GM23338 (cell line): ENCODE results near the gene WNT5B. TPM values are rescaled to one million over a fixed set of nuclear protein-coding genes. Genes with fewer than 3 reads are reported as not detected.

Experiments
- ATAC-seq: fragments of 200-7000 bp; cut with Tn5 transposase; 3 replicates; pipeline ENCODE4 v1.9.1; 2020
- DNase-seq: peaks from one replicate; pipeline ENCODE4 v3.0.0-alpha.2; 2015; ENCODE audit warnings: low spot score
- H2AFZ ChIP-seq: fragments of 200-600 bp; sonication (generic); 2 replicates; pipeline ENCODE4 v1.8.0; 2016; ENCODE audit warnings: antibody characterized with exemption, mild to moderate bottlenecking, moderate library complexity
- H3F3A ChIP-seq: fragments of 200-600 bp; sonication (generic); replicated peaks from 2 replicates; pipeline ENCODE4 v1.8.0; 2017; ENCODE audit warnings: antibody characterized with exemption, mixed run types, low read depth
- H3K27ac ChIP-seq: fragments of 200-600 bp; sonication (generic); 2 replicates; pipeline ENCODE4 v1.6.1; 2016; ENCODE audit warnings: low read depth
- H3K27me3 ChIP-seq: fragments of 200-600 bp; sonication (generic); 2 replicates; pipeline ENCODE4 v1.8.0; 2016; ENCODE audit warnings: mild to moderate bottlenecking, mixed run types, moderate library complexity; ENCODE audit not compliant: insufficient read depth
- H3K36me3 ChIP-seq: fragments of 200-600 bp; sonication (generic); 2 replicates; pipeline ENCODE4 v1.8.0; 2016; ENCODE audit warnings: mild to moderate bottlenecking; ENCODE audit not compliant: insufficient read depth
- H3K4me1 ChIP-seq: fragments of 200-600 bp; sonication (generic); 2 replicates; pipeline ENCODE4 v1.8.0; 2016; ENCODE audit warnings: mild to moderate bottlenecking, moderate library complexity; ENCODE audit not compliant: insufficient read depth
- H3K4me2 ChIP-seq: fragments of 200-600 bp; sonication (generic); 2 replicates; pipeline ENCODE4 v1.7.1; 2017; ENCODE audit warnings: mixed run types
- H3K4me3 ChIP-seq: fragments of 200-600 bp; sonication (generic); 2 replicates; pipeline ENCODE4 v1.6.1; 2016; ENCODE audit warnings: mixed run types
- H3K79me2 ChIP-seq: fragments of 200-600 bp; sonication (generic); replicated peaks from 2 replicates; pipeline ENCODE4 v1.8.0; 2017; ENCODE audit warnings: mild to moderate bottlenecking; ENCODE audit not compliant: insufficient read depth
- H3K9me2 ChIP-seq: fragments of 200-600 bp; sonication (generic); 2 replicates; pipeline ENCODE4 v1.8.0; 2017; ENCODE audit not compliant: insufficient read depth
- H4K20me1 ChIP-seq: fragments of 200-600 bp; sonication (generic); replicated peaks from 2 replicates; pipeline ENCODE4 v1.8.0; 2017; ENCODE audit warnings: mild to moderate bottlenecking; ENCODE audit not compliant: insufficient read depth
- H3K27ac Mint-ChIP-seq: 2 replicates; pipeline ENCODE4 v1.8.0; 2020; ENCODE audit warnings: inconsistent platforms, mild to moderate bottlenecking, moderate library complexity, mixed read lengths
- H3K27me3 Mint-ChIP-seq: 3 replicates; pipeline ENCODE4 v1.8.0; 2022; ENCODE audit warnings: low read depth, mild to moderate bottlenecking, moderate library complexity, mixed read lengths, inconsistent platforms; ENCODE audit not compliant: insufficient read depth, poor library complexity
- H3K36me3 Mint-ChIP-seq: 3 replicates; pipeline ENCODE4 v1.8.0; 2021; ENCODE audit warnings: low read depth, mild to moderate bottlenecking, inconsistent platforms, moderate library complexity, mixed read lengths
- H3K4me1 Mint-ChIP-seq: 3 replicates; pipeline ENCODE4 v1.8.0; 2020; ENCODE audit warnings: mild to moderate bottlenecking, inconsistent platforms, mixed read lengths
- H3K4me3 Mint-ChIP-seq: 3 replicates; pipeline ENCODE4 v1.8.0; 2021; ENCODE audit warnings: moderate library complexity, mild to moderate bottlenecking, inconsistent platforms, mixed read lengths
- H3K9me3 Mint-ChIP-seq: 3 replicates; pipeline ENCODE4 v1.8.0; 2020; ENCODE audit warnings: moderate library complexity, mild to moderate bottlenecking, inconsistent platforms, mixed read lengths
- CREB1 ChIP-seq: fragments of 250-450 bp; sonication (Bioruptor Pico); IDR thresholded peaks from 2 replicates; pipeline ENCODE4 v1.5.0; 2020; ENCODE audit warnings: low read depth, mild to moderate bottlenecking, moderate library complexity
- EZH2 ChIP-seq: fragments of 200-600 bp; sonication (generic); IDR thresholded peaks from one replicate; pipeline ENCODE4 v1.8.0; 2017; ENCODE audit warnings: antibody characterized with exemption, mild to moderate bottlenecking, low read depth; ENCODE audit not compliant: unreplicated experiment
- EZH2phosphoT487 ChIP-seq: fragments of 200-600 bp; sonication (generic); IDR thresholded peaks from one replicate; pipeline ENCODE4 v1.8.1; 2018; ENCODE audit warnings: antibody characterized with exemption; ENCODE audit not compliant: unreplicated experiment
- JUNB ChIP-seq: IDR thresholded peaks from one replicate; pipeline ENCODE4 v1.6.1; 2016; ENCODE audit warnings: antibody characterized with exemption; ENCODE audit not compliant: unreplicated experiment
- STAT1 ChIP-seq: IDR thresholded peaks from one replicate; pipeline ENCODE4 v1.6.1; 2016; ENCODE audit warnings: antibody characterized with exemption; ENCODE audit not compliant: unreplicated experiment
- polyA plus RNA-seq: library from polyadenylated mRNA; unstranded; fragments of >200 nt; fragmentation: Nextera tagmentation; extraction: Ambion mirVana; gene quantifications from 2 replicates; pipeline ENCODE4 v1.2.1, GENCODE V29; 2016
- total RNA-seq: library from RNA; depleted of rRNA; stranded (reverse); fragments of >200 nt; shearing (Covaris generic); gene quantifications from 2 replicates; pipeline ENCODE4 v1.2.3, GENCODE V29; 2014
- TF ChIP-seq, protein P1 (sequence below): IDR thresholded peaks from 2 replicates; pipeline ENCODE4 v1.6.1; 2016; ENCODE audit warnings: antibody characterized with exemption
- TF ChIP-seq, protein P2 (sequence below): IDR thresholded peaks from one replicate; pipeline ENCODE4 v1.6.1; 2018; ENCODE audit warnings: antibody characterized with exemption; ENCODE audit not compliant: unreplicated experiment
- TF ChIP-seq, protein P3 (sequence below), 2 experiments: fragments of 200-600 bp in 1 of 2; sonication (generic) in 1 of 2; conservative IDR thresholded peaks; 2 replicates each; pipeline versions ENCODE4 v1.5.1 to v1.6.1; 2016 to 2017; ENCODE audit warnings: antibody characterized with exemption in 2 of 2, low read depth in 2 of 2, mild to moderate bottlenecking in 2 of 2, moderate library complexity in 1 of 2
- TF ChIP-seq, protein P4 (sequence below): fragments of 250-450 bp; sonication (Bioruptor Pico); IDR thresholded peaks from 2 replicates; pipeline ENCODE4 v1.5.0; 2020; ENCODE audit warnings: mild to moderate bottlenecking, moderate library complexity

WNT5B gene
- total and polyA plus RNA-seq, 2 experiments from 2014 or later, result 1.4 to 2.7 TPM

DNA sequence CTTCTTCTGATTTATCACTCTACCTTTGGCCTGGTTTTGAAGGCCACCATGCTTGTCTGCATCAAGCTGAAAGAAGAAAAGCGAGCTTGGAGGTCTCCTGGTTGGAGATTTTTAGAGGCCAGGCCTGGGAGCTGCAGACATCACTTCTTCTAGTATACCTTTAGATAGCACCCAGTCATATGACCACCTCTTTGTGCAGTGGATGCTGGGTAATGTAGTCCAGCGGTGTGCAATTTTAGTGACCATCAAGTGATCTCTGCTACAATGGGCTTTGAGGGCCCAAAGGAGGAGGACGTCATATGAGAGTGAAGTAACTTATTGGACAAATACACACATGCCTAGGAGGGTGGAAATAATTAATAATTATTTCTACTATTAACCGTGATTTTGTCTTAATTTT, 15.2 kb upstream of the WNT5B start:
- H3K4me2 ChIP-seq, result no peak overlapping the region
- H3K36me3 Mint-ChIP-seq, result no peaks in the 10 kb centered on the region
- no peak overlapping the region for H3K27ac Mint-ChIP-seq
- peaks cover 4% of the 10 kb centered on the region; the same call in 1 of the 3 replicates for H3K4me1 Mint-ChIP-seq
- H3F3A ChIP-seq, result no peaks in the 10 kb centered on the region
- no peaks in the 10 kb centered on the region for H3K79me2 ChIP-seq
- peaks cover 20% of the 10 kb centered on the region; the same call in 1 of the 2 replicates for H3K27me3 ChIP-seq
- DNase-seq (peak; percentile 58), ATAC-seq (peak; percentile 80)
- no peak overlapping the region for H3K27ac ChIP-seq
- no peaks in the 10 kb centered on the region; the same call in 1 of the 2 replicates for H3K4me1 ChIP-seq
- H3K9me2 ChIP-seq, result no peaks in the 10 kb centered on the region
- no peaks in the 10 kb centered on the region; the same call in 1 of the 2 replicates for H4K20me1 ChIP-seq
- no peaks in the 10 kb centered on the region for H3K9me3 Mint-ChIP-seq
- no peak overlapping the region for H3K4me3 ChIP-seq
- TF ChIP-seq EZH2phosphoT487, result no peak
- TF ChIP-seq, protein P1, sequence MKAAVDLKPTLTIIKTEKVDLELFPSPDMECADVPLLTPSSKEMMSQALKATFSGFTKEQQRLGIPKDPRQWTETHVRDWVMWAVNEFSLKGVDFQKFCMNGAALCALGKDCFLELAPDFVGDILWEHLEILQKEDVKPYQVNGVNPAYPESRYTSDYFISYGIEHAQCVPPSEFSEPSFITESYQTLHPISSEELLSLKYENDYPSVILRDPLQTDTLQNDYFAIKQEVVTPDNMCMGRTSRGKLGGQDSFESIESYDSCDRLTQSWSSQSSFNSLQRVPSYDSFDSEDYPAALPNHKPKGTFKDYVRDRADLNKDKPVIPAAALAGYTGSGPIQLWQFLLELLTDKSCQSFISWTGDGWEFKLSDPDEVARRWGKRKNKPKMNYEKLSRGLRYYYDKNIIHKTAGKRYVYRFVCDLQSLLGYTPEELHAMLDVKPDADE, result peak; percentile 78
- H3K36me3 ChIP-seq, result no peaks in the 10 kb centered on the region
- peaks cover 9% of the 10 kb centered on the region for H3K27me3 Mint-ChIP-seq
- no peak overlapping the region; the same call in 2 of the 3 replicates for H3K4me3 Mint-ChIP-seq
- H2AFZ ChIP-seq, result peak overlapping the region; percentile 61; the same call in 1 of the 2 replicates

DNA sequence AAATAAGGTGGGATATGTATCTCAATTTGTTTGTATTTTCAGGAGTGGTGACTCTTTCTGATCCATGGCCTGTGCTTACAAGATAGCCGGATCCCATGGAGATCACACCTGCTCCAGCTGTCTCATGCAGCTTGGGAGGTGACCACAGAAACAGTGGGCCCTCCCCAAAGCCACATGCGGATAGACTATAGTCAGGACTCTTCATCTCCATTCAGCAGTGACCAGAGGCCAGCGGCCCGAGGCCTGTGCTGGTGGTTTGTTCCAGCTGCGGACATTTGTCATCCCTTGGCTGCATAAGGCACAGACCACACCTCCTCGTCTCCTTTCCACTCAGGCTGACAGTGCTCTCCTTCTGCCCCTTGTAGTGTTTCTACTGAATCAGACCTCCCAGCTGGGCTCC, 14.7 kb upstream of the WNT5B start:
- no peak overlapping the region for H3K4me2 ChIP-seq
- Mint-ChIP-seq H3K27ac (no peak overlapping the region), H3K36me3 (no peaks in the 10 kb centered on the region), H3K4me3 (no peak overlapping the region), H3K27me3 (peaks cover 9% of the 10 kb centered on the region), H3K4me1 (peaks cover 8% of the 10 kb centered on the region; the same call in 1 of the 3 replicates), H3K9me3 (no peaks in the 10 kb centered on the region)
- H3K4me1 ChIP-seq, result no peaks in the 10 kb centered on the region; the same call in 1 of the 2 replicates
- no peak overlapping the region for H3K27ac ChIP-seq
- H4K20me1 ChIP-seq, result no peaks in the 10 kb centered on the region; the same call in 1 of the 2 replicates
- no peaks in the 10 kb centered on the region for H3K9me2 ChIP-seq
- H3K36me3 ChIP-seq, result no peaks in the 10 kb centered on the region
- H3K4me3 ChIP-seq, result no peak overlapping the region
- ATAC-seq, result no peak
- H3F3A ChIP-seq, result no peaks in the 10 kb centered on the region
- no peak for DNase-seq
- no peak overlapping the region for H2AFZ ChIP-seq
- H3K27me3 ChIP-seq, result peaks cover 20% of the 10 kb centered on the region; the same call in 1 of the 2 replicates
- H3K79me2 ChIP-seq, result no peaks in the 10 kb centered on the region
- TF ChIP-seq, protein P2, sequence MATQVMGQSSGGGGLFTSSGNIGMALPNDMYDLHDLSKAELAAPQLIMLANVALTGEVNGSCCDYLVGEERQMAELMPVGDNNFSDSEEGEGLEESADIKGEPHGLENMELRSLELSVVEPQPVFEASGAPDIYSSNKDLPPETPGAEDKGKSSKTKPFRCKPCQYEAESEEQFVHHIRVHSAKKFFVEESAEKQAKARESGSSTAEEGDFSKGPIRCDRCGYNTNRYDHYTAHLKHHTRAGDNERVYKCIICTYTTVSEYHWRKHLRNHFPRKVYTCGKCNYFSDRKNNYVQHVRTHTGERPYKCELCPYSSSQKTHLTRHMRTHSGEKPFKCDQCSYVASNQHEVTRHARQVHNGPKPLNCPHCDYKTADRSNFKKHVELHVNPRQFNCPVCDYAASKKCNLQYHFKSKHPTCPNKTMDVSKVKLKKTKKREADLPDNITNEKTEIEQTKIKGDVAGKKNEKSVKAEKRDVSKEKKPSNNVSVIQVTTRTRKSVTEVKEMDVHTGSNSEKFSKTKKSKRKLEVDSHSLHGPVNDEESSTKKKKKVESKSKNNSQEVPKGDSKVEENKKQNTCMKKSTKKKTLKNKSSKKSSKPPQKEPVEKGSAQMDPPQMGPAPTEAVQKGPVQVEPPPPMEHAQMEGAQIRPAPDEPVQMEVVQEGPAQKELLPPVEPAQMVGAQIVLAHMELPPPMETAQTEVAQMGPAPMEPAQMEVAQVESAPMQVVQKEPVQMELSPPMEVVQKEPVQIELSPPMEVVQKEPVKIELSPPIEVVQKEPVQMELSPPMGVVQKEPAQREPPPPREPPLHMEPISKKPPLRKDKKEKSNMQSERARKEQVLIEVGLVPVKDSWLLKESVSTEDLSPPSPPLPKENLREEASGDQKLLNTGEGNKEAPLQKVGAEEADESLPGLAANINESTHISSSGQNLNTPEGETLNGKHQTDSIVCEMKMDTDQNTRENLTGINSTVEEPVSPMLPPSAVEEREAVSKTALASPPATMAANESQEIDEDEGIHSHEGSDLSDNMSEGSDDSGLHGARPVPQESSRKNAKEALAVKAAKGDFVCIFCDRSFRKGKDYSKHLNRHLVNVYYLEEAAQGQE, result no peak
- TF ChIP-seq, protein P3, sequence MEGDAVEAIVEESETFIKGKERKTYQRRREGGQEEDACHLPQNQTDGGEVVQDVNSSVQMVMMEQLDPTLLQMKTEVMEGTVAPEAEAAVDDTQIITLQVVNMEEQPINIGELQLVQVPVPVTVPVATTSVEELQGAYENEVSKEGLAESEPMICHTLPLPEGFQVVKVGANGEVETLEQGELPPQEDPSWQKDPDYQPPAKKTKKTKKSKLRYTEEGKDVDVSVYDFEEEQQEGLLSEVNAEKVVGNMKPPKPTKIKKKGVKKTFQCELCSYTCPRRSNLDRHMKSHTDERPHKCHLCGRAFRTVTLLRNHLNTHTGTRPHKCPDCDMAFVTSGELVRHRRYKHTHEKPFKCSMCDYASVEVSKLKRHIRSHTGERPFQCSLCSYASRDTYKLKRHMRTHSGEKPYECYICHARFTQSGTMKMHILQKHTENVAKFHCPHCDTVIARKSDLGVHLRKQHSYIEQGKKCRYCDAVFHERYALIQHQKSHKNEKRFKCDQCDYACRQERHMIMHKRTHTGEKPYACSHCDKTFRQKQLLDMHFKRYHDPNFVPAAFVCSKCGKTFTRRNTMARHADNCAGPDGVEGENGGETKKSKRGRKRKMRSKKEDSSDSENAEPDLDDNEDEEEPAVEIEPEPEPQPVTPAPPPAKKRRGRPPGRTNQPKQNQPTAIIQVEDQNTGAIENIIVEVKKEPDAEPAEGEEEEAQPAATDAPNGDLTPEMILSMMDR (conservative IDR thresholded peaks at IDR 0.05; ENCODE audit: low read depth in 2 of 2), result no peak
- TF ChIP-seq, protein P4, sequence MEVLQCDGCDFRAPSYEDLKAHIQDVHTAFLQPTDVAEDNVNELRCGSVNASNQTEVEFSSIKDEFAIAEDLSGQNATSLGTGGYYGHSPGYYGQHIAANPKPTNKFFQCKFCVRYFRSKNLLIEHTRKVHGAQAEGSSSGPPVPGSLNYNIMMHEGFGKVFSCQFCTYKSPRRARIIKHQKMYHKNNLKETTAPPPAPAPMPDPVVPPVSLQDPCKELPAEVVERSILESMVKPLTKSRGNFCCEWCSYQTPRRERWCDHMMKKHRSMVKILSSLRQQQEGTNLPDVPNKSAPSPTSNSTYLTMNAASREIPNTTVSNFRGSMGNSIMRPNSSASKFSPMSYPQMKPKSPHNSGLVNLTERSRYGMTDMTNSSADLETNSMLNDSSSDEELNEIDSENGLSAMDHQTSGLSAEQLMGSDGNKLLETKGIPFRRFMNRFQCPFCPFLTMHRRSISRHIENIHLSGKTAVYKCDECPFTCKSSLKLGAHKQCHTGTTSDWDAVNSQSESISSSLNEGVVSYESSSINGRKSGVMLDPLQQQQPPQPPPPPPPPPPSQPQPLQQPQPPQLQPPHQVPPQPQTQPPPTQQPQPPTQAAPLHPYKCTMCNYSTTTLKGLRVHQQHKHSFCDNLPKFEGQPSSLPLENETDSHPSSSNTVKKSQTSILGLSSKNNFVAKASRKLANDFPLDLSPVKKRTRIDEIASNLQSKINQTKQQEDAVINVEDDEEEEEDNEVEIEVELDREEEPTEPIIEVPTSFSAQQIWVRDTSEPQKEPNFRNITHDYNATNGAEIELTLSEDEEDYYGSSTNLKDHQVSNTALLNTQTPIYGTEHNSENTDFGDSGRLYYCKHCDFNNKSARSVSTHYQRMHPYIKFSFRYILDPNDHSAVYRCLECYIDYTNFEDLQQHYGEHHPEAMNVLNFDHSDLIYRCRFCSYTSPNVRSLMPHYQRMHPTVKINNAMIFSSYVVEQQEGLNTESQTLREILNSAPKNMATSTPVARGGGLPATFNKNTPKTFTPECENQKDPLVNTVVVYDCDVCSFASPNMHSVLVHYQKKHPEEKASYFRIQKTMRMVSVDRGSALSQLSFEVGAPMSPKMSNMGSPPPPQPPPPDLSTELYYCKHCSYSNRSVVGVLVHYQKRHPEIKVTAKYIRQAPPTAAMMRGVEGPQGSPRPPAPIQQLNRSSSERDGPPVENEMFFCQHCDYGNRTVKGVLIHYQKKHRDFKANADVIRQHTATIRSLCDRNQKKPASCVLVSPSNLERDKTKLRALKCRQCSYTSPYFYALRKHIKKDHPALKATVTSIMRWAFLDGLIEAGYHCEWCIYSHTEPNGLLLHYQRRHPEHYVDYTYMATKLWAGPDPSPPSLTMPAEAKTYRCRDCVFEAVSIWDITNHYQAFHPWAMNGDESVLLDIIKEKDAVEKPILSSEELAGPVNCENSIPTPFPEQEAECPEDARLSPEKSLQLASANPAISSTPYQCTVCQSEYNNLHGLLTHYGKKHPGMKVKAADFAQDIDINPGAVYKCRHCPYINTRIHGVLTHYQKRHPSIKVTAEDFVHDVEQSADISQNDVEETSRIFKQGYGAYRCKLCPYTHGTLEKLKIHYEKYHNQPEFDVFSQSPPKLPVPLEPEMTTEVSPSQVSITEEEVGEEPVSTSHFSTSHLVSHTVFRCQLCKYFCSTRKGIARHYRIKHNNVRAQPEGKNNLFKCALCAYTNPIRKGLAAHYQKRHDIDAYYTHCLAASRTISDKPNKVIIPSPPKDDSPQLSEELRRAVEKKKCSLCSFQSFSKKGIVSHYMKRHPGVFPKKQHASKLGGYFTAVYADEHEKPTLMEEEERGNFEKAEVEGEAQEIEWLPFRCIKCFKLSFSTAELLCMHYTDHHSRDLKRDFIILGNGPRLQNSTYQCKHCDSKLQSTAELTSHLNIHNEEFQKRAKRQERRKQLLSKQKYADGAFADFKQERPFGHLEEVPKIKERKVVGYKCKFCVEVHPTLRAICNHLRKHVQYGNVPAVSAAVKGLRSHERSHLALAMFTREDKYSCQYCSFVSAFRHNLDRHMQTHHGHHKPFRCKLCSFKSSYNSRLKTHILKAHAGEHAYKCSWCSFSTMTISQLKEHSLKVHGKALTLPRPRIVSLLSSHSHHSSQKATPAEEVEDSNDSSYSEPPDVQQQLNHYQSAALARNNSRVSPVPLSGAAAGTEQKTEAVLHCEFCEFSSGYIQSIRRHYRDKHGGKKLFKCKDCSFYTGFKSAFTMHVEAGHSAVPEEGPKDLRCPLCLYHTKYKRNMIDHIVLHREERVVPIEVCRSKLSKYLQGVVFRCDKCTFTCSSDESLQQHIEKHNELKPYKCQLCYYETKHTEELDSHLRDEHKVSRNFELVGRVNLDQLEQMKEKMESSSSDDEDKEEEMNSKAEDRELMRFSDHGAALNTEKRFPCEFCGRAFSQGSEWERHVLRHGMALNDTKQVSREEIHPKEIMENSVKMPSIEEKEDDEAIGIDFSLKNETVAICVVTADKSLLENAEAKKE (CRISPR knock-in tag), result no peak
- TF ChIP-seq JUNB (no peak), STAT1 (no peak), CREB1 (CRISPR knock-in tag) (no peak), EZH2 (no peak)
